HG02852 (cell line): ENCODE measurements around the gene EZH1.

Experiments
- ATAC-seq: cut with Tn5 transposase; IDR thresholded peaks from one replicate; pipeline ENCODE4 v1.9.1; 2021; ENCODE audit warnings: mild to moderate bottlenecking, moderate library complexity; ENCODE audit not compliant: unreplicated experiment

Gene EZH1

DNA sequence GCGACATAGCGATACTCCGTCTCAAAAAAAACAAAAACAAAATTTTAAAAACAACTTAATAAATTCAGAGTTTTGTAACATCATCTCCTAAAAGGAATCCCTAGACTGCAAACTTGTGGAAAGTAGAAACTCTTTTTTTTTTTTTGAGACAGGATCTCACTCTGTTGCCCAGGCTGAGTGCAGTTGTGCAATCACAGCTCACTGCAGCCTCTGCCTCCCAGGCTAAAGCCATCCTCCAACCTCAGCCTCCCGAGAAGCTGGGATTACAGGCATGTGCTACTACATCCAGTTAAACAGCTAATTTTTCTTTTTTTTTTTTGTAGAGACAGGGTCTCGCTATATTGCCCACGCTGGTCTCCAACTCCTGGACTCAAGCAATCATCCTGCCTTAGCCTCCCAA, 19.7 kb downstream of the EZH1 start:
- no peak for ATAC-seq

DNA sequence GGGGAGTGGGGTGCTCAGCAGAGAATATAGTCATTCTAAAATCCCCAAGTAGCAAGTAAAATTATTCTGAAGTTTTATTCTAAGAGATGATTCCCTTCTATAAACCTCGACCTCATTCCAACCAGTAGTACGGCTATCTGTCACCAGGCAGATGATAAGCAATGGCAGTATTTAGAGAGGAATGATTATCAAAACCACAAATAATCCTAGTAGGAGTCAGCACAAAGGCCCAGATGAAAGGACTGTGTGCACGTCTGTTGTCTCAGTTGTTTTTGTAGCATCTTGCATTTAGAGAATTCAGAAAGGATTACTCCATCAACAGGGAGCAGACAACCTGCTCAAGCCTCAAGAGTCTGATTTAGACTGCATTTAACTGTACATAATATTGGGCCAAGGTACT, 21.2 kb downstream of the EZH1 start:
- ATAC-seq: no peak

DNA sequence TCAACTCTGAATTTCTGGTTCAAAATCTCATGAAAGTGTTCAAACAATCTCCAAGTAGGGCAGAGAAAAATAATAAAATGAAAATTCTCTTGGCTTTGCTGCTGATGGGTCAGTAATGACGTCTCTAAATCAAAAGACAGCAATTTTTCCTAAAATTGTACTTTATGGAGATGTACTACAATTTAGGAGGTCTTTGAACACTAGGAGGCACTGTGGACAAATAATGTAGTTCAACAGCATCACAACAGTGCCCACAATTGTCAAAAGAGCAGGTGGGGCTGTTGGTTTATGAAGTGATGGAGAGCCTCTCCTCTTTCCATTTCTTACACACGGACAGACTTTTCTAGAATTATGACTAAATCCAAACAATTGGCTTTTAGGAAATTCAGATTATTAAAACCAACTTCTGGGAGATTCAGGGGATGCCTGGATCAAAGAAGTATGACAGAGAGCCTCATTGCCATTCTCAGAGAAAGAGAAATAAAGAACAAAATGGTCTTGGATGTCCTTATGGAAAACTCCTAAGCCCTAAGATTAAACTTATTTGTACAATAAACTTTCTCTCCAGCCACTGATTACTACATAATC, 23.8 kb downstream of the EZH1 start:
- no peak for ATAC-seq

DNA sequence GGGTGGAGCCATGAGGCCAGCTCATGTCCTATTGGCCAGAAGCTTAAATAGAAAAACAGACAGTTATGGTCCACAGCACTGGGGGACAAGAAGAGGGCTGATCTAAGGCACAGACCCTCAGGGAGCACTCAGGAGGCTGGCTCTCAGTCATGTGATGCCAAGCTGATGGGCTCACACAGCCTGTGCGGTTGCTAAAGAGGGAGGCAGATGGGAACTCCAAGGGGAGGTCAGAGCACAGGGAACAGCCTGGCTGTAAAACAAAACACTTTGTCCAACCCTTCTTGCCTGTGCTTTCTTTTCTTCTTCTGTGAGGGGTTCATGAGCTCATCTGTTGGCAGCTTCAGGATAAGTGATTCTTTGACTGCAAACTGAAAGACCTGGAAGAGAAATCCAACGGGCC, 35.3 kb downstream of the EZH1 start:
- ATAC-seq: no peak

DNA sequence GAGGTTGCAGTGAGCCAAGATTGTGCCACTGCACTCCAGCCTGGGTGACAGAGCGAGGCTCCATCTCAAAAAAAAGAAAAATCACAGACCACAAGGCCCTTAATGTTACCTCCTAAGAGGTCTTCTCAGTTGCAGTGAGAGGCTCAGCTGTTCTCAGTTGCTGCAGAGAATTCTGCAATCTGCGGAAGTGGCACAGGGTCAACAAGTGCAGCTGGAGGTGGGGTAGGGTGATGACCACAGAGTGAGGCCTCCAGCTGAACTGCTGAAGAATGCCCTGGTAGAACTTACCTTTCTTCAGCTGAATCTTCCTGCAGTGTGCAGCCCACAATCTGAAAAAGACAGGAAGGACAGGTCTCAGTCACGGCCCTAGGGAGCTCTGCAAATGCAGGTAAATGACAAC, 36.3 kb downstream of the EZH1 start:
- no peak for ATAC-seq

DNA sequence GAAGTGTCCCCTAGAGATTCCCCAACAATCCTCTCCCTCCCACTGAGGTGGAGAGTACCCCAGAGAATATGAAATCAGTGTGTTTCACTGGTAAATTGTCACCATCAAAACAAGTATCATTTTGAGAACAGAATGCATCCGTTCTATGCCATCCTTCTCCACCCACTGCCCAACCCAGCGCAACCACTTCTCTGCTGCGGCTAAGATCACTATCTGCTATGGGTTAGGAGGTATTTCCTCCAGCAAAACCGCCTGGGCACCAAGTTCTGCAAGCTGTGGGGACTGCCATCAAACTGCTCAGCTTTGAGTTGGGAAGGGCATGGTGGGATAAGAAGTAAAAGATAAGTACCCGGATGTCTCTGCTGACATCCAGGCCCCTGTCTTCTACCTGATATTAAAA, 38.1 kb downstream of the EZH1 start:
- no peak for ATAC-seq

DNA sequence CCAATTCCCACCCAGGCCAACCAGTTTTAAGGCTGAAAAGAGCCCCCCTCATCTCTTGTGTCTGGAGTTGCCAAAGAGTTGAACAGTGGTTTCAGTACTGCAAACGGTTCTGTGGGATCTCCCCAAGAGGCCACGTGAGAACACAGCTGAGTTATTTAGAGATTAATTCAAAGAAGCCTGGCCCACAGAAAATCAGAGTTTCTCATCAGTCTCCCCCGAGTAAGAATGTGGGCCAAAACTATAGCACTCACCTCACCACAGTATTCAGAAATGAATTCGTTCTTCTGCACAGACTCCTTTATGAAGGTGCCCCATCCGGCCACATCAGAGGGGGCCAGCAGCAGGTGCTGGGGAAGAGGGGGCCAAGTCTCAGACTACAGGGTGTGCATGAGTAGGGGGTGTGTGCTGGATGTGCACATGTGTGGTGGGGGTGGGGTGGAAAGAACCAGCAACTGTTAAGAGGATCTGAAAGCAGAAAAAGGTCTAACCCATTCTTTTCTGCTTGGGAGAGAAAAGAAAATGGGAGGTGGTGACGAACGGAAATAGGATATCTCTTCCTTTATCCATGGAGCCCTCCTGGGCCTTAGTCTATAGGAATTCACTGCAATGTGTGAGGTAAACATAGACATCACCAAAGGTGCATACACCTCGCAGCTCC, 39.9 kb downstream of the EZH1 start:
- peak; percentile 82 for ATAC-seq

DNA sequence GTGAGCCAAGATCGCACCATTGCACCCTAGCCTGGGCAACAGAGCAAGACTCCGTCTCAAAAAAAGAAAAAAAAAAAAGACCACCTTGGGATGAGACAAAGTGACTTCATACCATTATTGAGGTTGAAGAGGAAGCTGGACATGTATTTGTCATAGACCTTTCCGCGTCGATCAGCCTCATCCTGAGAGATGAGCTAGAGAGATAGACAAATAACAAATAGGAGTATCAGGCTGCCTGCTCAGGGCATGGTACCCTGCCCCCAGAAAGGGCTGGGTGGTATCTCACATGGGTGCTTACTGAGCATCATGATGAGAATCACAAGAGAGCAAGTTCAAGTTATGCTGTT, 40.4 kb downstream of the EZH1 start:
- peak; percentile 21 for ATAC-seq

DNA sequence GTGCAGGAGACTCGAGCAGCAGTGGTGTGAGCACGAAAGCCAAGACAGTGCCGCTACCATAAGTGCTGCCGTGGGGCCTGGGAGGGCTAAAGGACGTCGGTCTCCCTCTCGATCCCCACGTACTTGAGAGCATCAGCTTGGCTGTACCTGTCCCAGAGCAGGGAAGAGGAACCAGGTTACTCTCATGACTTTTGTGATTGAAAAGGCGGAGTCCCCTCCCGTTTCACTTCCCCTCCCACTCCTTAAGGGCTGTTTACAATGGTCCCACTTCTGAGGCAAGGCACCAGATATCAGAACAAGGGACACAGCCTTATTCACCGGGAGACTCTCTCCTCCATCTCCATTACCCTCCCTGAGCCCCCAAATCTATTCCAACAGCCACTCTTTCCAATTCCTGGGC, 42.4 kb downstream of the EZH1 start:
- ATAC-seq: no peak

DNA sequence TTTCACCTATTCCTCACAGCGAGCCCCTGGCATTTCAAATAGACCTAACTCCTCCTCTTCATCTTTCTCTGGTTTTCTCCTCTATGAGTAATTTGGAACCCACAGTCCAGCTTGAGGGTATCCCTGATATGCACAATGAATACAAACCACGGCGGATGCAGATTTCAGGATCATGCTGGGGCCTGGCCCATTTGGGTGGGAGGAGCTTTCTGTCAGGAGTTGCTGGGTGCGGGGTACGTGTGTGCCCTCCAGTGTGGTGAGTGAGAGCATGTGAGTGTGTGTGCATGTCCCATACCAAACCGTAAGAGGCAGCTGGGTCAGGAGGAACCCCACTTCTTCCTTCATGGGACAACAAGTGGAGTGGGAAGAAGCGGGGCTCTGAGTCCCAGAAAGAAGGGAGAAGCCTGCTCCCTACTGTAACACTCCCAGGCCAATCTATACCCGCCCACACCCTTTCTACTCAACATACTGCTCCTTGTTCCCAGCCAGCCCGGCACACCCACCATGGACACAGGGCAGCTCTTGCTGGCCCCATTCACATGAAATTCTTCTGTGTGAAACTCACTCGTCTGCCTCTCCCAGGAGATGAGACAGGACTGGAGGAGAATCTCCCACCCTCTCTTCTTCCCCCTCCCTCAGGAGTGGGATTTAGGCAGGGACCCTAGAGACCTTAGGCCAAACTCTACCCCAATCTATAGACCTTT, 44.1 kb downstream of the EZH1 start:
- ATAC-seq: no peak

DNA sequence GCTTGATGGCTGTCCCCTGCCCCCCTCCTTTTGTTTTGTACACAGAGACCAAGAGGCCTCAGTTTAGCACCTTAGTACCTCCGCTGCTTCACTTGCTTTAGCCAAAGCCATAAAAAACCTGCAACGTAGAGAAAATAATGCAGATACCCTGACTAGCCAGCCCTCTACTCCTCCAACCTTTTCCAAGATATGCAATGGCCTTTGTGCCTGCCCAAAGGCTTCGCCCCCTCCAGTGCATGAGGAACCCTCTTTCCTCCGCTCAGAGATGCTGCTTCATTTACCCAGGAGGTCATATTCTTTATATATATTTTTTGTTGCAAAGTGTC, 45.5 kb downstream of the EZH1 start:
- ATAC-seq: no peak

DNA sequence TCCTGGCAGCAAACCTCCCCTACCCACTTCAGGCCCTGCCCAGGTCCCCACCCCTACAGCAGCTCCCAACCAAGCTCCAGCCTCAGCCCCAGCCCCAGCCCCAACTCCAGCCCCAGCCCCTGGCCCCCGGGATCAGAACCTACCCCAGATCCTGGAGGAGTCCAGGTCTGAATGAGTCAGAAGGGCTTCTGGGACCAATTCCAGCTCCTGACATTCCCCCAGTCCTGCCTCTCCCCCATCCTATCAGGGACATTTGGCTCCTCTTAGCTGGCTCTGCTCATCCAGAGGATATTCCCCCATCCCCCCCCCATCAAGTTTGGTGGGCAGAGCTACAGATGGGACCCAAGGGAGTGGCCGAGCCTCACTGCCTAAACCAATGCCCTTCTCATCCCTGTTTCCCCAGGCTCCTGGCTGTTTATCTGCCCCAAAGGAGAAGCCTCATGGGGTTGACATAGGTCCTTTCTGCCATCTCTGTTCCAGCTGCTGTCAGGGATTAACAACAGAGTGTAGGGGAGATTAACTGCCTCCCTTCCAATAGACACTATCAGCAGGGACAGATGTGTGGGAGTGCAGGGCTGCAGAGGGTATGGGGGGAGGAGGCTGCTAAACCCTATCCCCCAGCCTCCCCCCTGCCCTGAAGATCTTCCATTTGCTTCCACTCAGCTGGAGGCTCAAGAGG, 46.0 kb downstream of the EZH1 start:
- ATAC-seq: no peak

DNA sequence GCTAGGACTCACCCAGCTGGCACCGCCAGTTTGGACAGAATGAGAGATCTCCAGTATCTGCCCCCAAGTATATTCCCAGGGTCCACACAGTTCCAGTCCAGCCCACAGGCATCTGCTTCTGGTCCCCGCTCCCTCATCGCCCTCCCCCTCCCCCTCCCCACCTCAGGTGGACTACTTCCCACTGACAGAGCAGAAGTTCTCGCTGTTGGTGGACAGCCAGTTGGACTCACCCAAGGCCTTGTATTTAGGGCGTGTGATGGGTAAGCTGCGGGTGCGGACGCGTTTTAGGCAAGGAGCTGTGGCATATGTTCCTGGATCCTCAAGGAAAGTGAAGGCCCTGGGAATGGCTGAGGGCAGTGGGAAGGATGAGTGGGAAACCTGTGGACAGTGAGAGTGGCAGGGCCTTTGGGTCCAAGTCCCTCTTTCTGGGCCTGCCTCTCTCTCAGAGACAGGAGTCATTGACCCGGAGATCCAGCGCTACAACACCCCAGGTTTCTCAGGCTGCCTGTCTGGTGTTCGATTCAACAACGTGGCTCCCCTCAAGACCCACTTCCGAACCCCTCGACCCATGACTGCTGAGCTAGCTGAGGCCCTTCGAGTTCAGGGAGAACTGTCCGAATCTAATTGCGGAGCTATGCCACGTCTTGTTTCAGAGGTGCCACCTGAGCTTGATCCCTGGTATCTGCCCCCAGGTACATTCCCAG, 47.6 kb downstream of the EZH1 start:
- ATAC-seq: no peak

DNA sequence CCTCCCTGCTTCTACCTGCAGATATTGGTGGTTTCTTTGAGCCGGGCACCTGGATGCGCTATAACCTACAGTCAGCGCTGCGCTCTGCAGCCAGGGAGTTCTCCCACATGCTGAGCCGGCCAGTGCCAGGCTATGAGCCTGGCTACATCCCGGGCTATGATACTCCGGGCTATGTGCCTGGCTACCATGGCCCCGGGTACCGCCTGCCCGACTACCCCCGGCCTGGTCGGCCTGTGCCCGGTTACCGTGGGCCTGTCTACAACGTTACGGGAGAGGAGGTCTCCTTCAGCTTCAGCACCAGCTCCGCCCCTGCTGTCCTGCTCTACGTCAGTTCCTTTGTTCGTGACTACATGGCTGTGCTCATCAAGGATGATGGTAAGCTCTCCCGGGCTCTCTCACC, 49.3 kb downstream of the EZH1 start:
- no peak for ATAC-seq

DNA sequence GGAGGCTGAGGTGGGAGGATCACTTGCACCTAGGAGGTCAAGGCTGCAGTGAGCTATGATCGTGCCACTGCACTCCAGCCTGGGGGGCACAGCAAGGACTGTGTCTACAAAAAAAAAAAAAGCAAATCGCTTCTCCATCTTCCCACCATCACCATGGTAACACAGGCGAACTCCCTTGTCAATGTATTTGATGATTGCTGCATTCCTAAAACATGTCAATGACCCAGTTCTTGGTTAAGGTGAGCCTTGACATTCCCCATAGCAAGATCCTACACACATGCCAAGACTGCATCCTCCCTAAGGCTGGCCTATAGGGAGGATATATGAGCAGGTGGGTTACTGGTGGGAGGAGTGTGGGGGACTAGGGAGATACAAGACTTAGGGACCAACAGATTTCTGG, 50.3 kb downstream of the EZH1 start:
- ATAC-seq: no peak

DNA sequence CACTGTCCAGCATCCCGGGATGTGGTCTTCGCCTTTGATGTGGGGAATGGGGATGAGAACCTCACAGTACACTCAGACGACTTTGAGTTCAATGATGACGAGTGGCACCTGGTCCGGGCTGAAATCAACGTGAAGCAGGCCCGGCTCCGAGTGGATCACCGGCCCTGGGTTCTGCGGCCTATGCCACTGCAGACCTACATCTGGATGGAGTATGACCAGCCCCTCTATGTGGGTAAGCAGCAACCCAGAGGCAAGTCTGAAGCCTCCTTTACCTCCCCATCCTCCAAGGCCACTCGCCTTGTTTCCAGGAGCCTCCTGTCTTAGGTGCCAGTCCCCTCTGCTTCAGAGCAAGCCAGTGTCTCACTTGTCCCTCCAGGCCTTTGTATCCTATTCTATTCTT, 52.4 kb downstream of the EZH1 start:
- no peak for ATAC-seq

DNA sequence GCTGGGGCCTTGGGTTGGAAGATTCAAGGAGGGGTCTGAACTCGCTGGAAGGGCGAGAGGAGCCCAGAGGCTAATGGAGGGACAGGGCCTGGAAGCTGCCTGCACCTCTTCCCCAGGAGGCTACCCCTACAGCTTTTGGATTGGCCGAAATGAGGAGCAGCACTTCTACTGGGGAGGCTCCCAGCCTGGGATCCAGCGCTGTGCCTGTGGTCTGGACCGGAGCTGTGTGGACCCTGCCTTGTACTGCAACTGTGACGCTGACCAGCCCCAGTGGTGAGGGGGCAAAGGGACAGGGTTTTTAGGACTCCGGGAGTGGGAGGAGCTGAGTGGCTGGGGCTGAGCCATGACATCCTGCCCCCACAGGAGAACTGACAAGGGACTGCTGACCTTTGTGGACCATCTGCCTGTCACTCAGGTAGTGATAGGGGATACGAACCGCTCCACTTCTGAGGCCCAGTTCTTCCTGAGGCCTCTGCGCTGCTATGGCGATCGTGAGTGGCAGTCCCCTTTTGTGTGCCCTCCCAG, 53.8 kb downstream of the EZH1 start:
- no peak for ATAC-seq

DNA sequence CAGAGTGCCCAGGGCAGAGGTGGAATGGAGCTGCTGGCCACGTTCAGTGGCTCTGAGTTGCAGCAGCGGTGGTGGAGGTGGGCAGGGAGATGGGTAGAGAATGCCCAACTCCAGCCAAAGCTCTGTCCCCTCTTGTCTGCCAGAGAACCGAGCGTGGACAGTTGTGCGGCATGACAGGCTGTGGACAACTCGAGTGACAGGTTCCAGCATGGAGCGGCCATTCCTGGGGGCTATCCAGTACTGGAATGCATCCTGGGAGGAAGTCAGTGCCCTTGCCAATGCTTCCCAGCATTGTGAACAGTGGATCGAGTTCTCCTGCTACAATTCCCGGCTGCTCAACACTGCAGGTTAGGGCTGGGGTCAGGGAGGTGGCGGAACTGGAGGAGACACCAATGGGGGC, 54.2 kb downstream of the EZH1 start:
- no peak for ATAC-seq

DNA sequence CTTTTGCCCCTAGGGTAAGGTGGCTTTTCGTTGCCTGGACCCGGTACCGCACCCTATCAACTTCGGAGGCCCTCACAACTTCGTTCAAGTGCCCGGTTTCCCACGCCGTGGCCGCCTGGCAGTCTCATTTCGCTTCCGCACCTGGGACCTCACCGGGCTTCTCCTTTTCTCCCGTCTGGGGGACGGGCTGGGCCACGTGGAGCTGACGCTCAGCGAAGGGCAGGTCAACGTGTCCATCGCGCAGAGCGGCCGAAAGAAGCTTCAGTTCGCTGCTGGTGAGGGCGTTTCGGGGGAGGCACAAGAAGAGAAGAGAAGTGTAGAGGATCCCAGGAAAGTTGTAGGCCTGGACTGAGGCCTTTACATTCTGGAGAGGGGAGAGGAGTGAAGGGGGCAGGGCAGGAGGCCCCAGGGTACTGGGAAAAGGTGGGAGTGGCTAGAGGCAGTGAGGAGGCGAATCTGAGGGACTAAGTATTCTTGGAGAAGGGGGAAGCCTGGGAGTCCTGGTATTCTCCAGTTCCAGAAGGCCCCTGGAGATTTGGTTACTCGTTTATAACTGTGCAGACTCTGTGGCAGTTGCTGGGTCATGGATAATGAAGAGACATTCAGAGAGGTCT, 57.0 kb downstream of the EZH1 start:
- ATAC-seq: no peak

DNA sequence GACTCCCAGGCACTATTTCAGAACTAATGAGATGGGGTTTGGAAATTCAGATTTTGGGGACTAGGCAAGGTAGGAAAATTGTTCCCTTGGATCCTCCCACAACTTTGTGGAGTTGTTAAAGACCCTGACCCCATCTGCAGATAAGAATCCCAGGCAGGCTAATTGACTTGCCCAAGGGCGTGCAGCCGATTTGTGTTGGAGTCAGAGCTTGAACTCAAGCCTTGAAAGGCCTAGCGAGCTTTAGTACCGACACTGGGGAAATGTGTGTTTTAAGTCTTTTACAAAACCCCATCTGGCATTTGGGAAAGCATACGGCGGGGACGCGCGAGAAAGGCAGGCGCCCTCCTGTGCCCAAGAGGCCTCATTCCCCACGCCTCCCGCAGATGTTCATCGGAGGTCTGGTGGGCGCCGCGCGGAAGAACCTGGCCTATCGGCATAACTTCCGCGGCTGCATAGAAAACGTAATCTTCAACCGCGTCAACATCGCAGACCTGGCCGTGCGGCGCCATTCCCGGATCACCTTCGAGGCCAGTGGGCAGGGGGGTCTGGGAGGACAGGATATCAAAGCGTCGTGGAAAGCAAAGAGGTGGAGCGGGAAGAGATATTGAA, 58.2 kb downstream of the EZH1 start:
- no peak for ATAC-seq

DNA sequence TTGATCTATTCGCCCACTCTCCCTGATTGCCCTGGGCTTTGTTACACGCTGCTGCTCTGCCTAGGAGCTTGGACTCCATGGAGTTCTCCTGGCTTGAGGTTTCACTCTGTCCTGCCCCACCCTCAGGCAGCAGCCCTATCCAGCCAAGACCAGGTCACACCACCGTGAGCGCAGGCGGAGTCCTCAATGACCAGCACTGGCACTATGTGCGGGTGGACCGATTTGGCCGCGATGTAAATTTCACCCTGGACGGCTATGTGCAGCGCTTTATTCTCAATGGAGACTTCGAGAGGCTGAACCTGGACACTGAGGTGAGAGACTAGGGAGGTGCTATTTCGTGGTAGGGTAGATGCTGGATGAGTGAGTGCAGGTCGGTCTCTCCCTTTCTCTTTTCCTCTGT, 59.0 kb downstream of the EZH1 start:
- no peak for ATAC-seq
